Naive thymus-derived CD4-positive, alpha-beta T cell (primary cell): Measurements from ENCODE around the gene ACOXL. TPM values are rescaled to one million over a fixed set of nuclear protein-coding genes. Genes with fewer than 3 reads are reported as not detected.
"Not testable (repeated sequence)": the region's sequence is repeated elsewhere in the genome, so short reads cannot be mapped to it uniquely, and the experiment has no call there.

Source experiments
- ATAC-seq: fragments of 150-1000 bp; cut with Tn5 transposase; 2 replicates; pipeline ENCODE4 v1.10.0; 2021; ENCODE audit warnings: mild to moderate bottlenecking, moderate library complexity
- CTCF ChIA-PET: fragments of 350-600 bp; sonication (Branson Sonifier 250); formaldehyde crosslinking; loops from one replicate; lab custom pipeline; 2021; ENCODE audit warnings: antibody characterized with exemption; lab: Charles Lee
- POLR2A ChIA-PET: fragments of 350-600 bp; sonication (Branson Sonifier 250); formaldehyde crosslinking; loops from one replicate; lab custom pipeline; 2021; ENCODE audit warnings: antibody characterized with exemption, inconsistent platforms; lab: Charles Lee
- DNase-seq, 9 donors: peaks; one replicate each; pipeline versions ENCODE4 v3.0.0 to v3.0.0-alpha.2; 2020 to 2022; ENCODE audit warnings: mixed read lengths in 1 of 9
- H3K27ac ChIP-seq: one replicate; pipeline ENCODE4 v1.7.0; 2013; ENCODE audit warnings: mild to moderate bottlenecking, low read depth, low read length, moderate library complexity
- H3K27me3 ChIP-seq, 2 donors: one replicate each; pipeline ENCODE4 v1.7.0; 2013; ENCODE audit warnings: low read length in 2 of 2, mild to moderate bottlenecking in 2 of 2, moderate library complexity in 2 of 2; ENCODE audit not compliant: control insufficient read depth in 2 of 2, insufficient read depth in 2 of 2
- H3K36me3 ChIP-seq, 3 experiments: 1 replicate in 2 of 3; 2 replicates in 1 of 3; pipeline ENCODE4 v1.7.0; 2013; ENCODE audit warnings: low read length in 3 of 3, mild to moderate bottlenecking in 3 of 3, moderate library complexity in 1 of 3; ENCODE audit not compliant: insufficient read depth in 3 of 3, control insufficient read depth in 2 of 3
- H3K4me1 ChIP-seq, 2 donors: one replicate each; pipeline ENCODE4 v1.7.0; 2013; ENCODE audit warnings: low read length in 2 of 2, mild to moderate bottlenecking in 2 of 2, moderate library complexity in 1 of 2; ENCODE audit not compliant: control insufficient read depth in 2 of 2, insufficient read depth in 2 of 2
- H3K4me3 ChIP-seq: 2 replicates; pipeline ENCODE4 v1.7.0; 2013; ENCODE audit warnings: mild to moderate bottlenecking, low read length
- H3K9me3 ChIP-seq, 3 experiments: 1 replicate in 2 of 3; 2 replicates in 1 of 3; pipeline ENCODE4 v1.7.0; 2013; ENCODE audit warnings: low read length in 3 of 3; ENCODE audit not compliant: control insufficient read depth in 2 of 3
- H3K27ac Mint-ChIP-seq, 9 donors: one replicate each; pipeline ENCODE4 v1.8.0; 2020 to 2022; ENCODE audit warnings: mixed read lengths in 9 of 9, mild to moderate bottlenecking in 8 of 9, moderate library complexity in 5 of 9, inconsistent platforms in 2 of 9
- H3K27me3 Mint-ChIP-seq, 5 donors: one replicate each; pipeline ENCODE4 v1.8.0; 2021 to 2022; ENCODE audit warnings: mixed read lengths in 5 of 5, mild to moderate bottlenecking in 1 of 5
- H3K36me3 Mint-ChIP-seq, 5 donors: one replicate each; pipeline ENCODE4 v1.8.0; 2020 to 2022; ENCODE audit warnings: mixed read lengths in 5 of 5, mild to moderate bottlenecking in 3 of 5, inconsistent platforms in 1 of 5
- H3K4me1 Mint-ChIP-seq, 7 donors: one replicate each; pipeline ENCODE4 v1.8.0; 2020 to 2022; ENCODE audit warnings: mixed read lengths in 7 of 7, mild to moderate bottlenecking in 3 of 7, inconsistent platforms in 1 of 7
- H3K4me3 Mint-ChIP-seq, 10 donors: one replicate each; pipeline ENCODE4 v1.8.0; 2020 to 2022; ENCODE audit warnings: mild to moderate bottlenecking in 10 of 10, mixed read lengths in 10 of 10, moderate library complexity in 6 of 10, inconsistent platforms in 2 of 10
- H3K9me3 Mint-ChIP-seq, 11 donors: one replicate each; pipeline ENCODE4 v1.8.0; 2020 to 2022; ENCODE audit warnings: mixed read lengths in 11 of 11, mild to moderate bottlenecking in 4 of 11, inconsistent platforms in 1 of 11, moderate library complexity in 1 of 11
- intact Hi-C, 2 donors: fragments of 100-400 bp; cut with micrococcal nuclease; formaldehyde crosslinking; loops; one replicate each; pipeline ENCODE4 v1.15.1; 2023
- polyA plus RNA-seq, 2 donors: library from polyadenylated mRNA; unstranded; fragments of 300-500 nt; fragmentation: Illumina TruSeq; gene quantifications; one replicate each; pipeline ENCODE4 v1.2.3, GENCODE V29; 2021
- total RNA-seq, 6 experiments: library from RNA in 5 of 6; stranded (reverse) in 5 of 6; gene quantifications; 1 replicate in 5 of 6; 2 replicates in 1 of 6; pipeline ENCODE4 v1.2.3 and lab custom pipeline; 2021 to 2026

Gene ACOXL
- total and polyA plus RNA-seq, 7 experiments from 2014 or later = 0.29 TPM; not detected in 6

DNA sequence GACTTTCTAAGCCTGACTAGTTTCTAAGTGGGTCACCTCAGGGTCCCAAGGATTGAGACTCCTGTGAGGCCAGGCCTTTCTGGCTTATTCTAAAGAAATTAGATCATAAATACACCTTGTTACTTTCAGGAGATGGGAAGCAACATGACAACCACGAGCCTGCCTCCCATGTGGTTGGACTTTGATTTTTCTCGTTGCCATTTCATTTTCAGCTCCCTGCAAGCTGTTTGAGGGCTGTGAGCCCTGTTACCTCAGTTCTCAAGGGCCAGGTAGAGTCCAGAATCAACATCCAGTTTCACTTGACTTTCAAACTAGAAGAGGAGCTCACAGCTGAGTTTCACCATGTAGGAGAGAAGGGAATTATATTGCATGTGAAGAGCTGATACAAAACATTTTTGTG is 228.6 kb downstream of the ACOXL start:
- ChIA-PET POLR2A (no interaction called here), CTCF (no interaction called here)
- intact Hi-C loops = no loop called here
- Mint-ChIP-seq H3K4me3 (no peak overlapping the region), H3K36me3 (no peaks in the 10 kb centered on the region), H3K27ac (no peak overlapping the region), H3K9me3 (no peaks in the 10 kb centered on the region), H3K27me3 (peaks cover 4 to 26% (median 12%) of the 10 kb centered on the region in 5 donors), H3K4me1 (no peaks in the 10 kb centered on the region)
- Histone ChIP-seq H3K36me3 (no peaks in the 10 kb centered on the region), H3K27me3 (no peaks in the 10 kb centered on the region), H3K4me3 (no peak overlapping the region), H3K27ac (no peak overlapping the region), H3K4me1 (no peaks in the 10 kb centered on the region), H3K9me3 (no peaks in the 10 kb centered on the region)
- ATAC-seq (no peak), DNase-seq (no peak)

GRCh38 chr2:110961643-110962042 is 229.3 kb downstream of the ACOXL start:
- H3K4me1 ChIP-seq, H3K4me1 Mint-ChIP-seq, H3K36me3 ChIP-seq, POLR2A ChIA-PET, H3K9me3 Mint-ChIP-seq, H3K36me3 Mint-ChIP-seq, H3K4me3 ChIP-seq, intact Hi-C loops, ATAC-seq, CTCF ChIA-PET, H3K4me3 Mint-ChIP-seq, H3K27me3 ChIP-seq, H3K9me3 ChIP-seq, DNase-seq, H3K27ac ChIP-seq, H3K27ac Mint-ChIP-seq: not testable (repeated sequence)
- H3K27me3 Mint-ChIP-seq = peaks cover 4 to 28% (median 12%) of the 10 kb centered on the region in 5 donors

GRCh38 chr2:110969696-110970095 is 237.3 kb downstream of the ACOXL start:
- H3K36me3 ChIP-seq = no peaks in the 10 kb centered on the region
- H3K27me3 ChIP-seq = no peaks in the 10 kb centered on the region
- ATAC-seq = no peak
- no peak overlapping the region for H3K27ac ChIP-seq
- no peaks in the 10 kb centered on the region for H3K9me3 ChIP-seq
- no peak overlapping the region for H3K4me3 ChIP-seq
- POLR2A ChIA-PET = no interaction called here
- peaks cover 0 to 1% (median 0%) of the 10 kb centered on the region in 7 donors for H3K4me1 Mint-ChIP-seq
- intact Hi-C loops = no loop called here
- H3K36me3 Mint-ChIP-seq = peaks cover 0 to 3% (median 0%) of the 10 kb centered on the region in 5 donors
- no peak for DNase-seq
- H3K4me1 ChIP-seq = no peaks in the 10 kb centered on the region
- peaks cover 0 to 13% (median 5%) of the 10 kb centered on the region in 11 donors for H3K9me3 Mint-ChIP-seq
- H3K27me3 Mint-ChIP-seq = peaks cover 0 to 40% (median 4%) of the 10 kb centered on the region in 5 donors
- H3K27ac Mint-ChIP-seq = no peak overlapping the region
- CTCF ChIA-PET = no interaction called here
- no peak overlapping the region for H3K4me3 Mint-ChIP-seq

GRCh38 chr2:110970201-110970600 is 237.8 kb downstream of the ACOXL start:
- peaks cover 0 to 39% (median under 1%) of the 10 kb centered on the region in 5 donors for H3K27me3 Mint-ChIP-seq
- no peak overlapping the region for H3K27ac Mint-ChIP-seq
- peaks cover 0 to 3% (median 0%) of the 10 kb centered on the region in 5 donors for H3K36me3 Mint-ChIP-seq
- Histone ChIP-seq H3K27me3 (no peaks in the 10 kb centered on the region), H3K4me1 (no peaks in the 10 kb centered on the region), H3K4me3 (no peak overlapping the region), H3K36me3 (no peaks in the 10 kb centered on the region), H3K27ac (no peak overlapping the region), H3K9me3 (no peaks in the 10 kb centered on the region)
- no peak overlapping the region for H3K4me3 Mint-ChIP-seq
- POLR2A ChIA-PET = no interaction called here
- CTCF ChIA-PET = interaction anchor here (0.7 kb wide), 1 partner anchor 14 kb away, joined by 3 read pairs; no protein-coding TSS in a partner anchor
- intact Hi-C loops = no loop called here
- peaks cover 0 to 3% (median 0%) of the 10 kb centered on the region in 7 donors for H3K4me1 Mint-ChIP-seq
- peaks cover 0 to 13% (median 5%) of the 10 kb centered on the region in 11 donors for H3K9me3 Mint-ChIP-seq
- no peak for DNase-seq
- ATAC-seq = no peak

DNA sequence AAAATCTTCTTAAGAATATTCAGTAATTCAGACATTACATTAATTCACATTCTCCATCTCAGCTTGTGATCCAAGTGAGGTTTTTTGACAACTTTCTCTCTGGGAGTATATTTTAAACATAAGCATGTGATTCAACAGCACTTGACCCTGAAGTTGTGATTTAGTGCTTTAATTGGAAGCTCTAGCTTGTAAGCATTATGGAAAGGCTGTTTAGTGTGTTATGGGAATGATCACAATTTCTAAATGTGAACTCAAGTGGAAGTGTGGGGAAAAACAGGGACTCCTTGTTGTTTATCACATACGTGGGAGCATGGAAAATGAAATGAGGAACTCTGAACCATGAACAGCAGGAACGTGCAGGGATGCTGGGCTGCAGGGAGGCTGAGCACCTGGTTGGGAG is 239.4 kb downstream of the ACOXL start:
- no peak for DNase-seq
- H3K4me1 Mint-ChIP-seq = peaks cover 0 to 3% (median 0%) of the 10 kb centered on the region in 7 donors
- H3K27me3 ChIP-seq = no peaks in the 10 kb centered on the region
- no peaks in the 10 kb centered on the region for H3K36me3 ChIP-seq
- peaks cover 0 to 3% (median 0%) of the 10 kb centered on the region in 5 donors for H3K36me3 Mint-ChIP-seq
- no peaks in the 10 kb centered on the region for H3K4me1 ChIP-seq
- H3K27ac ChIP-seq = no peak overlapping the region
- H3K27me3 Mint-ChIP-seq = peaks cover 0 to 42% (median 0%) of the 10 kb centered on the region in 5 donors
- intact Hi-C loops = no loop called here
- CTCF ChIA-PET = no interaction called here
- H3K27ac Mint-ChIP-seq = no peak overlapping the region
- H3K4me3 Mint-ChIP-seq = no peak overlapping the region
- POLR2A ChIA-PET = no interaction called here
- peaks cover 0 to 13% (median 5%) of the 10 kb centered on the region in 11 donors for H3K9me3 Mint-ChIP-seq
- H3K4me3 ChIP-seq = no peak overlapping the region
- H3K9me3 ChIP-seq = no peaks in the 10 kb centered on the region
- ATAC-seq = no peak

DNA sequence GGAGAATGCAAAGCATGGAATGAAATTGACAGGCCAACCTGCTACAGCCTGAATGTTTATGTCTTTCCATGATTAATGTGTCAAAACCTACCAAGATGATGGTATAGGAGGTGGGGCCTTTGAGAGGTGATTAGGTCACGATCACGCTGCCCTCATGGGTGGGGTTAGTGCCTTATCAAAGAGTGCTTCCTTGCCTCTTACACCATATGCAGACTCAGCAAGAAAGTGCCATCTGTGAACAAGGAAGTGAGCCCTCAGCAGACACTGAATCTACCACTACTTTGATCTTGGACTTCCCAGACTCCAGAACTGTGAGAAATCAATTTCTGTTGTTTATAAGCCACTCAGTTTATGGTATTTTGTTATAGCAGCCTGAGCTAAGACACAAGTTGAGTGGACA is 240.9 kb downstream of the ACOXL start:
- ATAC-seq = no peak
- Mint-ChIP-seq H3K27ac (no peak overlapping the region), H3K9me3 (peaks cover 0 to 13% (median 3%) of the 10 kb centered on the region in 11 donors), H3K4me1 (peaks cover 0 to 3% (median 0%) of the 10 kb centered on the region in 7 donors), H3K4me3 (no peak overlapping the region), H3K36me3 (peaks cover 0 to 1% (median 0%) of the 10 kb centered on the region in 5 donors), H3K27me3 (peaks cover 0 to 40% (median 0%) of the 10 kb centered on the region in 5 donors)
- H3K27me3 ChIP-seq = no peaks in the 10 kb centered on the region
- no peak overlapping the region for H3K4me3 ChIP-seq
- H3K27ac ChIP-seq = no peak overlapping the region
- CTCF ChIA-PET = no interaction called here
- POLR2A ChIA-PET = no interaction called here
- no peaks in the 10 kb centered on the region for H3K36me3 ChIP-seq
- no peaks in the 10 kb centered on the region for H3K4me1 ChIP-seq
- H3K9me3 ChIP-seq = no peaks in the 10 kb centered on the region
- no peak for DNase-seq
- intact Hi-C loops = no loop called here

DNA sequence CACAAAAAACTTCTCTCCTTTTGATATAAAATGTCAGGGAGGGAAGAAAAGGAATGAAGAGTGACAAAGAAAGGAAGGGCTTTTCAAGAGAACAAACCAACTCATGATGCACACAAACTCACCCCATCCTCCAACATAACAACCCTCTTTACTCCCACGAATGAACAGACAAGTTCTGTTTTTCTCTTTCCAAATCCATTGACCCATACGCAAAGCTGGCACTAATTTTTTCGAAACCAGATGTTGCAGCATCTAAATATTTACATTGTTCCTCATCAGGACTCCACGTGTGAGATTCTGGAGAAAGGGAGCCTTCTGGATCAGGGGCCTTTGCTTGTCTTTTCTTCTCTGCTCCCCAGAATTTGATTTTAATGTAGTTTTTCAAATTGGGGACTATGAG is 245.0 kb downstream of the ACOXL start:
- peaks cover 0 to 3% (median 0%) of the 10 kb centered on the region in 11 donors for H3K9me3 Mint-ChIP-seq
- Histone ChIP-seq H3K4me1 (no peaks in the 10 kb centered on the region), H3K27me3 (no peaks in the 10 kb centered on the region), H3K9me3 (no peaks in the 10 kb centered on the region), H3K36me3 (no peaks in the 10 kb centered on the region), H3K27ac (no peak overlapping the region), H3K4me3 (no peak overlapping the region)
- H3K36me3 Mint-ChIP-seq = no peaks in the 10 kb centered on the region
- ATAC-seq (no peak), DNase-seq (no peak)
- POLR2A ChIA-PET = no interaction called here
- peaks cover 0 to 20% (median 0%) of the 10 kb centered on the region in 5 donors for H3K27me3 Mint-ChIP-seq
- H3K4me1 Mint-ChIP-seq = peaks cover 0 to 3% (median 0%) of the 10 kb centered on the region in 7 donors
- no peak overlapping the region for H3K4me3 Mint-ChIP-seq
- CTCF ChIA-PET = no interaction called here
- intact Hi-C loops = no loop called here
- H3K27ac Mint-ChIP-seq = no peak overlapping the region
